ENCODE data around the gene DCLK2.
A peak's percentile ranks its signal among the peaks of the same experiment; 100 is the strongest.
"Not testable (repeated sequence)": the region's sequence is repeated elsewhere in the genome, so short reads cannot be mapped to it uniquely, and the experiment has no call there.

Gene DCLK2

DNA sequence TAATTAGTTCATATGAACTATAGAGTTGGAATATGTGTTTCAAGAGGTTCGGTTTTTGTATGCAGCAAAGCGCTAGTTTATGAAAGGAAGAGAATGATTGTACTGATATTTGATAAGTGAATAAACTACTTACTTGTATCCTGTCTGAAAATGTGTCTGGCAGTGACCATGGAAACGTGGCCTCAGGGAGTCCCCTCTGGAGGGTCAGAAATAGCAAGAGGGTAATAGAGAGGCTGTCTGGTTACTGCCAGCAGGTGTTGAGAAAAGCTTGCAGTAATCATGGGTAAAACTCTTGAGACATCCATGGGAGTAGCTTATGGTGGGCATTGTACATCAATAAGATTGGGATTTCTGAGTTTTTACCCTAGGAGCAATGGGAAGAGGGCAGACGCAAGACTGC, 77.1 kb downstream of the DCLK2 start:
- DNase-seq: no peak

DNA sequence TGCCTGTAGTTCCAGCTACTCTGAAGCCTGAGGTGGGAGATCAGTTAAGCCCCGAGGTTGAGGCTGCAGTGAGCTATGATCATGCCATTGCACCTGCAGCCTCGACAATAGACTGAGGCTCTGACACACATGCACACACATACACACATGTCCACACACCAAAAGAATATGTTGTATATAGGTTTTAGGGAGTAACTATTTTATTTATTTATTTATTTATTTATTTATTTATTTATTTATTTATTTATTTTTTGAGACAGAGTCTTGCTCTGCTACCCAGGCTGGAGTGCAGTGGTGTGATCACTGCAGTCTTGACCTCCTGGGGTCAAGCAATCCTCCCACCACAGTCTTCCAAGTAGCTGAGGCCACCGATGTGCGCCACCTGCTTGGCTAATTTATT, 78.3 kb downstream of the DCLK2 start:
- no peak for DNase-seq

DNA sequence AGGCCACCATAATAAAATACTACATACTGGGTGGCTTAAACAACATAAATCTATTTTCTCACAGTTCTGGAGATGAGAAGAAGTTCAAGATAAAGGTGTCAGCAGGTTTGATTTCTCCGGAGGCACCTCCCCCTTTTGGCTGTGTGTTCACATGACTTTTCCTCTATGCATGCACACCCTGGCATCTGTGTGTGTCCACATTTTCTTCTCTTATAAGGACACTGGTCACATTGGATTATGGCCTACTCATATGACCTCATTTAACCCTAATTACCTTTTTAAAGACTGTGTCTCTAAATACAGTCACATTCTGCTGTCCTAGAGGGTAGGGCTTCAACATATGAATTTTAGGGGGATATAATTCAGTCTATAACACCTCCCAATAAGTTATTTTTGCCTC, 79.8 kb downstream of the DCLK2 start:
- no peak for DNase-seq

DNA sequence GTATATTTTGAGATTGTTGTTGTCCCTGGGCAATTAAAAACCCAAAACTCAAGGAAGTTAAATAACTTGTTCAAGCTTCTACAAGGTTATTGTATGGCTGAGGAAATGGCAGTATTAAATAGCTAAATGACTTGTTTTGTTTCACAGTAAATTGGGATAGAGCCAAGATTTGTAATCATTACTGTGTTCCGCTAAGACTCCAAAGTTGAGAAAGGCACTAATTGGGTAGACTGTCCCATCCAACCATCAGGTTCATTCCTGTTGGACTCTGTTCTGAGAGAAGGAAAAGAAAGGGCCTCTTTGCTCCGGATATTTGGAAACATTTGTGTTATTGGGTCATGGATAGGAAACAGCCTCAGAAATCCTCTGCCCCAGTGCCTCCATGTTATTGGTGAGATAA, 82.2 kb downstream of the DCLK2 start:
- no peak for DNase-seq

DNA sequence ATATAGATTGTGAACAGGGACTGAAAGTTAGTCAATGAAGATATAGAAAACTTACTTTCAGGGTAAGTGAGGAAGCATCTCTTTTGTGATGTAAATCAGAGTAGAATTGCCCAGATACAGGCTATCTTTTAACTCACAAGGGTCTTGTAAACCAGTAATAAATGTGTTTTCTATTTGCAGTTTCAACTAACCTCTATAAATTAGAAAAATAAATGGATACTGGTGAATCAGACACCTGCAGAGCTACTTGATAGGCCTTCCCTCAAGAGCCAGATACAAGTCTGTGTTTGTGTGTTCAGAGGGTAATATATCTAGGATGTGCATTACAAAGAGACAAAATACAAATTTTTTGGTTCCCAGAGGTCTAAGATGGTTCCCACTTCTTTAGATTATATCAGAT, 82.9 kb downstream of the DCLK2 start:
- DNase-seq: no peak

DNA sequence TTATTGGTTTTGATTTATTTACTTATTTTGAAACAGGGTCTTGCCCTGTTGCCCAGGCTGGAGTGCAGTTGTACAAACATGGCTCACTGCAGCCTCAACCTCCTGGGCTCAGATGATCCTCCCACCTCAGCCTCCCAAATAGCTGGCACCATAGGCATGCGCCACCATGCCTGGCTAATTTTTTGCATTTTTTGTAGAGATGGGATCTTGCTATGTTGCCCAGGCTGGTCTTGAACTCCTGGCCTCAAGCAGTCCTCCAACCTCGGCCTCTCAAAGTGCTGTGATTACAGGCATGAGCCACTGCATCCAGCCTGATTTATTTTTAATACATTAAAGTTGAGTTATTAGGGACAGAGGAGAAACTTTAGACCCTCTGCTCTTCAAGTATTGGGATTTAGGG, 83.8 kb downstream of the DCLK2 start:
- not testable (repeated sequence) for DNase-seq

DNA sequence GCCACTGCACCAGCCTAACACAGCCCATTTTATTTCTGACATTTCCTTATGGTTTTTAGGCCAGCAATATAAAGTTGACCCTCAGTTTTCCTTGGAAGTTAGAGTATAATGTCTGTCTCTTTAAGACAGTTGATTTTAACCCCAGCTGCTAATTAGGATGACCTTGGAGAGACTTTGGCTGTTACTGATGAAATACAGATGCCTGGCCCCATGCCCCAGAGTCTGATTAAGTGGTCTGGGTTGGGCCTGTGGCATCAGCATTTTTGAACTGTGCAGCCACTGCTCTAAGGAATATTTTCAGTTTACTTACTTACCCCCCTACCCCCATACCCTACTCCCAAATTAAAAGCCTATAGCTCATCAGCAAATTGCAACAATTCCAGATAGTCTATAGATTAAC, 85.8 kb downstream of the DCLK2 start:
- DNase-seq: peak; percentile 51

DNA sequence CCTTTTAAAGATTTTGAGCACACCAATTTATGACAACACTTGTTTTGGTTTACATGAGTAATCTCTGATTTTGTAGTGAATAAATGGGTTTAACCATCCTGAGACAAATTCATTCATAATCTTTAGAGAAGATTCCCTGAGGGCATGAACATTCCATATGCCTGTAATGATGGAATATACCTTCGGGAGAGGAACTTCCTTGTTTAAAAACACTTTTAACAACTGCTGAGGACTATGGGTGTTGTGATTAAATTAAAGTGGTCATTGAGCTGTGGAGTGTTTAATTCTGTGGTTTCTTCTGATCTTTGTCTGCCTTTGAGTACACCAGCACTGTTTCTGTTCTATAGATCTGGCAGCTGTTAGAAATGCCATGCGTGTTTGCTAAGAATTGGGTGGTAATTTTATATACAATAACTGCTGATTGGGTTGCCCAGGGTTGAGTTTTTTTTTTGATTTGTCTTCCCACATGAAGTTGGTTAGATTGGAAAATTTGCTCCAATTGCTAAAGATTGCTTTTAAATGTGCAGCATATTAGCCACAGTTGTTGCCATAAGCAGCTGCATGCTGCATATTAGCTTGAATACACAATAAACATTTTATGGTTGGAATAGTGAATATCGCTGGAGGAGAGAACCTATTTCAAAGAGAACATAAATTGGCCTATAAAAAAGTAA, 86.8 kb downstream of the DCLK2 start:
- DNase-seq: no peak

DNA sequence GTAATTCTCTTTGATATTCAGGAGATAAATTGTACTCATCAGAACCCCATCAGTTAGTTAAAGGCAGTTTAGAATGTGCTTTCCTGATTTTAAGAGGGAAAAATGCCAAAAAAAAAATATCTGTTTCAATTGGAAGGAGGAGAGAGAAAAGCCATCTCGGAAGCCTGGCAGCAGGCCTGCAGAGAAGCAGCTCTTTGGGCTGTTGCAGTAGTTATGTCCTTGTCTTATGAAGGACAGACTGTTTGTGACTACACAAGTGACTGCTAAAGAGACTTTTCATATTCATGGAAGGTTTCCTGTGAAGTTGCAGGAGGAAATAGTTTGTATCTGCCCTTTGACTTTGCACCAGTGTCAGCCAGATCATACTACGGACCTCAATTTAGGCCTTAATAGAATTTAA, 88.8 kb downstream of the DCLK2 start:
- DNase-seq: no peak

DNA sequence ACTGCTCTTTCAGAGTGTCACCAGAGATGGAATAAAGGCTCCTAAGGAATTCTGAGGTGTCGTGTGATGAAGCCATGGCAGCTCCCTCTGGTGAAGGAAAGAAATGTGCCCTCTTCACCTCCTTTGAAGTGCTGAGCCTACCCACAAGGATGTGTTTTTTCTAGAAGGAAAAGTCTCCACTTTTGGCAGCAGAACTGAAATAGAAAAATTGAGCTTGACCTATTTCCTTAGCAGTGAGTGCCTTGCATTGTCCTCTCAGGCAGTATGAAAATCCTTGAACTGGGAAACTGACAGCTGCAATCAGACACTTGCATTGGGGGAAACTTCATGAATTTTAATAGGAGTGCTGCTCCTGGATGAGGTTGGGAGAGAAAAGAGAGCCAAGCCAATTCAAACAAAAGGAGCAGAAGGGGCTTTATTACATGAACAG, 95.2 kb downstream of the DCLK2 start:
- no peak for DNase-seq

DNA sequence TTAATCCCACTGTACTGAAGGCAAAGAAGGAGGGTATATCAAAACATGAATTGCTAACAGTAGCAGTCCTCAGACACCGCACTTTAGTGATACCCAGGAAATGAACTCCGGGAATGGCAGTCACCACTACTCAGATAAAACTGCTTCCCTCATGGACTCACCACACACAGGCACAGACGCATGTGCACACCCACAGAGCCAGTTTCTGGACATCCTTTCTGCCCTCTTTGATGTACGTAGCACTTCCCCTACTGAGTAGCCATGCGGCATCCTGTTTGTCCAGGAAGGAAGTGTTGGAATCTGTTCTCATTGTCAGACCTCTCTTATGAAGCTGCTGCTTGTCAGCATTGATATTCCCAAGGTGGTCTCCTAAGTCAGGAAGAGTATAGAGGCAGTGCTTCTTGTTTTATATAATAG, 95.7 kb downstream of the DCLK2 start:
- DNase-seq: no peak

DNA sequence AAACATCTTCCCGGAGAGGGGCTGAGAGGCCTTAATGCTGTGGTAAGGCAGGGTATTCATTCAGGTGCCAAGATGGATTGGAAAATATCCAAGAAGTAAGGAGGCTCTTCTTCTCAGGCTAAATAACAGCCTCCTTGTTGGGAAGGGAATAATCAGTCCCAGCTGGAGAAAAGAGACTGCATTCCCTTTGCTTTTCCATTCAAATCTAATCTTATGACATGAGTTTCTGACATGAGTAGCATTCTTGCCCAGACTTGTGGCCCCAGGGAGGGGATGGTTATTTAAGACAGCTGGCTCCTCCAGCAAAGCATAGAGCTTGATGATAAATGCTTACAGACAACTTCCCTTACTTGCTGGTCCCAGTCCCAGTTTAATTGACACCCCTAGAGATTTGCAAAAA, 98.3 kb downstream of the DCLK2 start:
- peak; percentile 91 for DNase-seq

DNA sequence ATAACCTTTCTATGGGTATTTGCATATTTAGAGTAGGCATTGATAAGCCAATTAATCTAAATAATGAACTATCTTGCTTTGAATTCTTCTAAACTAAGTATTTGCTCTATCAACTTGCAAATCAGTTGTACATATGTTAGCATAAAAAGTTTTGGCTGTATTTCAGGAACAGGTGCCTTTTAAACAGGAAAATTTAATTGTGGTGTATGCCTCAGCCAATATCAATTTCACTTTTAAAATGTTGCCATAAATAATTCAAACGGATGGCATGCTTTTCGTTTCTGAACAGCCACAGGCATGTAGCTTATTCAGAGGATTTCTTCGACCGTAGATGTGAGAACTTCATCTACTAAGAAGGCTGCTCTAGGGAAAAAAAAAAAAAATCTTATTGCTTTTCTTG, 99.9 kb downstream of the DCLK2 start:
- peak; percentile 77 for DNase-seq

DNA sequence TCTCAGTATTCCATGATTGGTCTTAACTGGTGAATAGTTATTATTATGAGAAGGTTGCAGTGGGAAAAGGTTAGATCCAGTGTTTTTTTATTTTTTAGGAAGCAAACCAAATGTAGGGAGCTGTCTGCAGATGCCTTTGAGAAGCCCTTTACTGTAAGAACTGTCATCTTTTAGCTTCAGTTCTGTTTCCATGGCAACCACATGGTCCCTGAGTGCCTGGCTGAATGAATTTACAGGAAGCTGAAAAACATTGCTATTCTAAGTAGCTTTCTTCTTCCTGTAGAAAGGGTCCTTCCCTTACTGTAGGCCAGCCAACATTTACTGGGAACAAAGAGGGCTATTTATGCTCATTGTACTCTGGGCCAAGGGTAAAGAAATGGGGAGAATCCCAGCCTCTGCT, 103.3 kb downstream of the DCLK2 start:
- peak; percentile 59 for DNase-seq

DNA sequence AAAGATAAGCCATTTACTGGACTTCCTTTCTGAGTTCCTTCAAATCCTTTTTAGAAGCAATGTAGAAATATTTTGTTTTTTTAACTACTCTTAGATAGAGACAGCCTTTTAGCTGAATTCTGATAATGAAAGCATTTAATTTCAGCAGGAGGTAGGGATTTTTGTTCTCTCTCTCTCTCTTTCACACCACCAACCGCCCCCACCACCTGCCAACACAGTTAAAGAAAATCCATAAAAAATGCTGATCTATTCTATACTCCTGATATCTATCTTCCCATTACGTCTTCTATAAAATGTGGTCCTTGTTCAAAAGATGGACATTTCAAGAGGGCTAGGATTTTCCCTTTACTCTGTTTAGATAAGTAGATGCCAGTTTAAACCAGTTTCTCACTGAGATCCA, 104.5 kb downstream of the DCLK2 start:
- no peak for DNase-seq

DNA sequence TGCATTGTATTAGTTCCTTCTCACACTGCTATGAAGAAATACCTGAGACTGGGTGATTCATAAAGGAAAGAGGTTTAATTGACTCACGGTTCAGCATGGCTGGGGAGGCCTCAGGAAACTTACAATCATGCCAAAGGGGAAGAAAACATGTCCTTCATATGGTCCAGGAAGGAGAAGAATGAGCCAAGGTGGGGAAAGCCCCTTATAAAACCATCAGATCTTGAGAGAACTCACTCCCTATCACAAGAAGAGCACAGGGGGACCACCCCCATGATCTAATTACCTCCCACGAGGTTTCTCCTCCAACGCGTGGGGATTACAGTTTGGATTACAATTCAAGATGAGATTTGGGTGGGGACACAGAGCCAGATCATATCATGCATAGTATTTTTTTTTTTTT, 106.8 kb downstream of the DCLK2 start:
- DNase-seq: not testable (repeated sequence)

DNA sequence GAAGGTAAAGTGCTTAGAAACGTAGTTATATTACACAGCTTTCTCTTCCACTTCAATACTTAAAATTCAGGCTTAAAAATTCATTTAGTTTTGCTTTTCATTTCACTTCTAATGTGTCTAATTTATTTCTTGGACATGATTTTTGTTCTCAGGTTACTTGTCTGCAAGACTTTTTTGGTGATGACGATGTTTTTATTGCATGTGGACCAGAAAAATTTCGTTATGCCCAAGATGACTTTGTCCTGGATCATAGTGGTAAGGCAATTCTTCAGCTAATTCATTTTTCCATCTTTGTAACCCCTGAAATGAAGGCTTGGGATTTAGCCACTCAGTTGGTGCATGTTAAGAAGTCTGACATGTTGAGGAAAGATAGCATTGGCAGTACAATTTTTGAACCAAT, 114.7 kb downstream of the DCLK2 start:
- DNase-seq: no peak

DNA sequence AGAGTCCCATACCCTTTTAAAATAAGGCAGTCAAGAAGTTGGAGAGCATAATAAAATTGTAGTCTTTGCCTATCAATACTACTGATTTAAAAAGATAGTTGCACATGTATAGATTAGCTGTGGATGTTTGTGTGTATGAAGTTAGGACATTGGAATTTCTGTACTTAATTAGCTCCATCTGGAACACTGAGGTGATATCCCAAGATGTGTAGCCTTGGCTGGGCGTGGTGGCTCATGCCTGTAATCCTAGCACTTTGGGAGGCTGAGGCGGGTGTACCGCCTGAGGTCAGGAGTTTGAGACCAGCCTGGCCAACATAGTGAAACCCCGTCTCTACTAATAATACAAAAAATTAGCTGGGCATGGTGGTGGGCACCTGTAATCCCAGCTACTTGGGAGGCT, 119.0 kb downstream of the DCLK2 start:
- DNase-seq: not testable (repeated sequence)

DNA sequence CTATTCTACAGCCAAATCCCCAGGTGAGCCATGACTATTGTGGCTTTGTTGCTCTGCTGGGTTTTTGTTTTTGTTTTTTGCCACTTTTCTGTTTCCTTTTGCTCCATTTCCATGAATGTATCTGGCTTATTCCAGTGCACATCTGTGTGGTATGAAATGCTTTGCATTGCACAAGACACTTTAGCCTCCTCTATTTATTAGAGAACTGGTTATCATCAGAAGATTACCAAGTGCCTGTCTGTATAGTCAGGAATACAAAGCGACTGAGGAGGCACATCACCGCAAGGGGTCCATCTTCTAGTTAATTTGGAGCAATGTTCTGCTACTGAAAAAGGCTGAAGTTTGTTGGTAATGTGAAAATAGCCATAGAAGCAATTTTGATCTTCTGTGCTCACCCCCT, 120.8 kb downstream of the DCLK2 start:
- no peak for DNase-seq

DNA sequence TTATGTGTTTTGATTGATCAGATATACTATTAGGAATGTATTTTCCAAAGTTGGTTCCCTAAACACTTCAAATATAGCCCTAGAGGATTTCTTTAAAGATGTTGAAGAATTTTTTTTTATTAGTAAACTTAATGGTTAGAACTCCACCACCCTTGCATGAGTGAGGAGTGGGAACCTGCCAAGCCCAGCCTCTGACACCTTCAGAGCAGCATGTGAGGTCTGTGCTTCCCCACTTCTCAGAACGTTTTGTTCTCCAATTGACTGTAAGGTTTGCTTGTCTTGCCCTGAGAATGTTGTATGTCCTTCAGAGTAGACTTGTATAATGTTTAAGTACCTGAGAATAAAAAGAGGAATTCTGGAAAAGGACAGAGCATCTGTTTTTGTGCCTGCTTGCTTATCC, 126.8 kb downstream of the DCLK2 start:
- DNase-seq: no peak

DNA sequence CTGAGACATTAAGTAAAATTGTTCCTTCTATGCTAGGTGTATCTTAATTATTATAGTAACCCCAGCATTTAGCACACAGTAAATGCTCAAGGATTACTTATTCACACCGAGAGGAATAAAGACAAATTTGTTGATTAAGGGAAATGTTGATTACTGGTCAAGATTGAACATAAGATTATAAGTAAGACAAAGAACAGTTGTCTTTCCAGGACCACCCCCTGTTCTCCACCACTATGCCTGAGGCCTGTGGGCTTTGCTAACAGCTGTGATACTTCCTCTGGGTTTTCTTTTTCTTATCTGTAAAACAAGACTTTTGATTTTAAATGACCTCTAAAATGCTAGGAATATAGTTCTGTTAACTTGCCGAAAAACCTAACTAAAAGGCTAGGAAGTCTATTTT, 128.0 kb downstream of the DCLK2 start:
- no peak for DNase-seq

DNA sequence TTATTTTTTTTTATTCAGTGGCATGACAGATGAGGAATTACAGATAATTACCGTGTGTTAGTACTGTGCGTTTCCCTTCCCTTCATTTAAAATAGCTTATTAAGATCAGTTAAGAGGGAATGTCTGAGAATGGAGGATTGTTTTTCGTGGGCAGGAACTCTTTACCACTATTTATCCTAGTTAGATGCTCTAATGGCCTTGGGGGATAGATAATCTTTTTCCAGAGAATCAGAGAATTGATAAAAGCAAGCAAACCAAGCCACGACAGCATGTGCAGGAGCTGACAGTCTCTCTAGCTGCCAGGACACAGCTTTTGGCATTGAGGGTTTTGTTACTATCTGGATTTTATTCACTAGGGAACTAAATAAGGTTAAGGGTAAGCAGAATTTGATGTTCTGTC, 128.7 kb downstream of the DCLK2 start:
- DNase-seq: no peak

DNA sequence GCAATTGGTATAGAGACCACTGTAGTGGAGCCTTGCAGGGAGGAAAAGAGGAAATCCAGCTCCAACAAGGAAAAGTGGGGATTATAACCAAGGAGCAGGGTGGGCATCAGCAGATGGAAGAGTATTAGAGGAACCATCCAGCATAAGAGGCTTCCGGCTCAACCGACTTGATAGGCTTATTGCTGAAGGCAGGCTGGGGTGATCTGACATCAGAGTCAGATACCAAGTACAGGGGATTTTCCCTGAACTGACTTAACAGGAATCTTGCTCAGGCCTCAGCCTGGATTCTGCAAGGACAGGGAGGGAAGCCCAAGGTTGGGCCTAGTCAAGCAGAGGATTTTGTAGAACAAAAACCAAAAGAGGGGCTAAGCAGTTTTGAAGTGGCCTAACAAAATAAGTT, 129.6 kb downstream of the DCLK2 start:
- DNase-seq: no peak

DNA sequence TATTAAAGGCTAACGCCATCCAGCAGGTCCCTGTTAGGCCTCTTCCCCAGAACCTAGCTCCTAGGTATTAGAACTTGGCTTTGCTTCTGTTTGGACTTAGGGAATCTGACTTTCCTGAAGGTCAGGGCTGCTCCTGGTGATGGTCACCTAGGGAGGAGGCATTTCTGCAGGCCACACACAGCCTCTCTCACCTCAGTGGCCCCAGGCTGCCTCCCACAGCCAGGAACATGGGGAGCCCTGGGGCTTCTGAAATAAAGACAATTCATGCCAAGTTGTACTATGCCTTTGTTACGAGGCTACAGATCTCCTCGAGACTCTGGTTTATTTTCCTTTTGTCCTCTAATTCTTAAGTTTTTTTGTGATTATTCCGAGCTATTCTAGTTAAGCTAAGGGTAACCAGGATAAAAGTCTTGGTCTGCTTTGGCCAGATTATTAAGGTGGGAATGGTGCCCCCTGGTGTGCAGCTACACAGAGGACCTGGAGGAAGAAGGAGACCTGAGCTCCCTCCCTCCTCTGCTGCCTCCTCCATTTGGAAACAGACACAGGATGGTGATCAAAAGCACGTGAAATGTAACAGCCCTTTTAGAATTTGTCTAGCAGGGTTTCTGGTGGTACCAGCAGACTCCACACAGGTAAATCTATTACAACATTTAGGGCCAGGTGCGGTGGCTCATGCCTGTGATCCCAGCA, 131.0 kb downstream of the DCLK2 start:
- peak; percentile 58 for DNase-seq

DNA sequence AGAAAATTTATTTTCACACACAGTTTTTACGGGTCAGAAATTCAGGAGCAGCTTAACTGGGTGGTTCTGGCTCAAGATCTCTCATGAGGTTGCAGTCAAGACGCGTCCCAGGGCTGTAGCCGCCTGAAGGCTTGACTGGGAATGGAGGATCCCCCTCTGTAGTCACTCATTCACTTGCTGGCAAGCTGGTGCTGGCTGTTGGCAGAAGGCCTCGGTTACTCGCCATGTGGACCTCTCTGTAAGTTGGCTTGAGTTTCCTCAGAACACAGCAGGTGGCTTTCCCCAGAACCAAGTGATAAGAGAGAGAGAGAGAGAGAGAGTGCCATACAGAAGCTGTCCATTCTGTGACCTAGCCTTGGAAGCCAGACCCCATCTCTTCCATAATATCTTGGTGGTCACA, 132.8 kb downstream of the DCLK2 start:
- no peak for DNase-seq

Measured in fibroblast of skin of scalp (primary cell).